Immature natural killer cell (primary cell): ENCODE data around the gene RNPEPL1. TPM values are rescaled to one million over a fixed set of nuclear protein-coding genes. Genes with fewer than 3 reads are reported as not detected.

Experiments
- DNase-seq, 3 donors: peaks; one replicate each; pipeline ENCODE4 v3.0.0; 2022; ENCODE audit warnings: mixed read lengths in 1 of 3
- H3K27ac Mint-ChIP-seq, 6 donors: one replicate each; pipeline ENCODE4 v1.8.0; 2020; ENCODE audit warnings: mixed read lengths in 6 of 6, mild to moderate bottlenecking in 5 of 6, inconsistent platforms in 4 of 6, moderate library complexity in 3 of 6
- H3K27me3 Mint-ChIP-seq, 3 donors: one replicate each; pipeline ENCODE4 v1.8.0; 2020 to 2021; ENCODE audit warnings: low read depth in 3 of 3, mild to moderate bottlenecking in 3 of 3, mixed read lengths in 3 of 3, moderate library complexity in 3 of 3, inconsistent platforms in 1 of 3
- H3K36me3 Mint-ChIP-seq, 3 donors: one replicate each; pipeline ENCODE4 v1.8.0; 2020; ENCODE audit warnings: mixed read lengths in 3 of 3, inconsistent platforms in 2 of 3, mild to moderate bottlenecking in 2 of 3
- H3K4me1 Mint-ChIP-seq, 2 donors: one replicate each; pipeline ENCODE4 v1.8.0; 2020; ENCODE audit warnings: inconsistent platforms in 2 of 2, mild to moderate bottlenecking in 2 of 2, mixed read lengths in 2 of 2, moderate library complexity in 1 of 2
- H3K4me3 Mint-ChIP-seq, 5 donors: one replicate each; pipeline ENCODE4 v1.8.0; 2020; ENCODE audit warnings: mild to moderate bottlenecking in 5 of 5, mixed read lengths in 5 of 5, inconsistent platforms in 3 of 5, moderate library complexity in 3 of 5
- H3K9me3 Mint-ChIP-seq, 6 donors: one replicate each; pipeline ENCODE4 v1.8.0; 2020; ENCODE audit warnings: mild to moderate bottlenecking in 6 of 6, mixed read lengths in 6 of 6, inconsistent platforms in 4 of 6, moderate library complexity in 3 of 6
- polyA plus RNA-seq, 3 donors: library from polyadenylated mRNA; unstranded; fragments of 300-500 nt; fragmentation: Illumina TruSeq; gene quantifications; one replicate each; pipeline ENCODE4 v1.2.3, GENCODE V29; 2021

RNPEPL1 gene
- polyA plus RNA-seq, 3 donors from 2014 or later = 46.5 to 51.4 (median 49.9) TPM

GRCh38 chr2:240589850-240590525 is 21.7 kb downstream of the RNPEPL1 start:
- Mint-ChIP-seq H3K4me3 (no peak overlapping the region), H3K36me3 (peaks cover 0 to 7% (median 6%) of the 10 kb centered on the region in 3 donors), H3K4me1 (peaks cover 38 to 42% of the 10 kb centered on the region in 2 donors), H3K27me3 (peaks cover 0 to 8% (median 0%) of the 10 kb centered on the region in 3 donors), H3K9me3 (no peaks in the 10 kb centered on the region), H3K27ac (no peak overlapping the region)
- no peak for DNase-seq

- H3K27ac Mint-ChIP-seq = no peak overlapping the region
- no peaks in the 10 kb centered on the region for H3K9me3 Mint-ChIP-seq
- H3K36me3 Mint-ChIP-seq = peaks cover 0 to 7% (median 6%) of the 10 kb centered on the region in 3 donors
- H3K27me3 Mint-ChIP-seq = peaks cover 0 to 8% (median 0%) of the 10 kb centered on the region in 3 donors
- DNase-seq = no peak
- peaks cover 32 to 35% of the 10 kb centered on the region in 2 donors for H3K4me1 Mint-ChIP-seq
- H3K4me3 Mint-ChIP-seq = no peak overlapping the region
These were observed 22.4 kb downstream of the RNPEPL1 start for GRCh38 chr2:240590681-240591111.

- H3K4me3 Mint-ChIP-seq = no peak overlapping the region
These were observed 22.9 kb downstream of the RNPEPL1 start for GRCh38 chr2:240591226-240591625.

GRCh38 chr2:240591784-240592183 is 23.5 kb downstream of the RNPEPL1 start:
- Mint-ChIP-seq H3K4me3 (no peak overlapping the region), H3K27me3 (peaks cover 0 to 3% (median 0%) of the 10 kb centered on the region in 3 donors), H3K9me3 (no peaks in the 10 kb centered on the region), H3K4me1 (peaks cover 27 to 31% of the 10 kb centered on the region in 2 donors), H3K27ac (no peak overlapping the region), H3K36me3 (peaks cover 0 to 7% (median 6%) of the 10 kb centered on the region in 3 donors)
- DNase-seq = no peak

More at GRCh38 chr2:240591226-240591625, 22.9 kb downstream of the RNPEPL1 start:
- DNase-seq = no peak
- peaks cover 0 to 6% (median 0%) of the 10 kb centered on the region in 3 donors for H3K27me3 Mint-ChIP-seq
- H3K4me1 Mint-ChIP-seq = peaks cover 27 to 31% of the 10 kb centered on the region in 2 donors
- H3K36me3 Mint-ChIP-seq = peaks cover 0 to 7% (median 6%) of the 10 kb centered on the region in 3 donors
- H3K27ac Mint-ChIP-seq = no peak overlapping the region
- no peaks in the 10 kb centered on the region for H3K9me3 Mint-ChIP-seq

GRCh38 chr2:240593026-240593702 is 24.9 kb downstream of the RNPEPL1 start:
- Mint-ChIP-seq H3K4me1 (peaks cover 15 to 19% of the 10 kb centered on the region in 2 donors), H3K4me3 (no peak overlapping the region), H3K36me3 (peaks cover 0 to 7% (median 6%) of the 10 kb centered on the region in 3 donors), H3K27ac (no peak overlapping the region), H3K27me3 (no peaks in the 10 kb centered on the region), H3K9me3 (no peaks in the 10 kb centered on the region)
- DNase-seq = no peak

- Mint-ChIP-seq H3K4me1 (peaks cover 8 to 12% of the 10 kb centered on the region in 2 donors), H3K9me3 (no peaks in the 10 kb centered on the region), H3K4me3 (no peak overlapping the region), H3K36me3 (peaks cover 0 to 3% (median 1%) of the 10 kb centered on the region in 3 donors), H3K27ac (no peak overlapping the region), H3K27me3 (no peaks in the 10 kb centered on the region)
- DNase-seq = no peak
These were observed 25.6 kb downstream of the RNPEPL1 start for GRCh38 chr2:240593703-240594451.

- Mint-ChIP-seq H3K27me3 (no peaks in the 10 kb centered on the region), H3K27ac (no peak overlapping the region), H3K36me3 (no peaks in the 10 kb centered on the region), H3K4me1 (peaks cover 3 to 7% of the 10 kb centered on the region in 2 donors), H3K4me3 (no peak overlapping the region), H3K9me3 (no peaks in the 10 kb centered on the region)
- no peak for DNase-seq
These were observed 26.5 kb downstream of the RNPEPL1 start for GRCh38 chr2:240594511-240595380.

- H3K27me3 Mint-ChIP-seq = peaks cover 0 to 1% (median 0%) of the 10 kb centered on the region in 3 donors
- H3K9me3 Mint-ChIP-seq = no peaks in the 10 kb centered on the region
- no peak overlapping the region for H3K27ac Mint-ChIP-seq
- peaks cover 3 to 7% of the 10 kb centered on the region in 2 donors for H3K4me1 Mint-ChIP-seq
- DNase-seq = peak; percentile 33 to 44 (median 38)
- H3K36me3 Mint-ChIP-seq = no peaks in the 10 kb centered on the region
- no peak overlapping the region for H3K4me3 Mint-ChIP-seq
These were observed 27.2 kb downstream of the RNPEPL1 start for GRCh38 chr2:240595381-240596079.

- Mint-ChIP-seq H3K4me1 (peaks cover 1 to 4% of the 10 kb centered on the region in 2 donors), H3K4me3 (no peak overlapping the region), H3K36me3 (no peaks in the 10 kb centered on the region), H3K9me3 (no peaks in the 10 kb centered on the region), H3K27ac (no peak overlapping the region), H3K27me3 (peaks cover 0 to 1% (median 0%) of the 10 kb centered on the region in 3 donors)
- DNase-seq = no peak
These were observed 27.8 kb downstream of the RNPEPL1 start for GRCh38 chr2:240596080-240596460.

- Mint-ChIP-seq H3K9me3 (no peaks in the 10 kb centered on the region), H3K36me3 (no peaks in the 10 kb centered on the region), H3K4me1 (no peaks in the 10 kb centered on the region), H3K4me3 (no peak overlapping the region), H3K27ac (no peak overlapping the region), H3K27me3 (peaks cover 0 to 1% (median 0%) of the 10 kb centered on the region in 3 donors)
- DNase-seq = no peak
These were observed 28.2 kb downstream of the RNPEPL1 start for GRCh38 chr2:240596491-240596931.

GRCh38 chr2:240597054-240597418 is 28.8 kb downstream of the RNPEPL1 start:
- H3K27me3 Mint-ChIP-seq = peaks cover 0 to 1% (median 0%) of the 10 kb centered on the region in 3 donors
- no peak for DNase-seq
- no peaks in the 10 kb centered on the region for H3K4me1 Mint-ChIP-seq
- H3K36me3 Mint-ChIP-seq = no peaks in the 10 kb centered on the region
- H3K27ac Mint-ChIP-seq = no peak overlapping the region
- no peaks in the 10 kb centered on the region for H3K9me3 Mint-ChIP-seq
- no peak overlapping the region for H3K4me3 Mint-ChIP-seq

- Mint-ChIP-seq H3K4me3 (no peak overlapping the region), H3K27me3 (peaks cover 0 to 1% (median 0%) of the 10 kb centered on the region in 3 donors), H3K4me1 (no peaks in the 10 kb centered on the region), H3K9me3 (no peaks in the 10 kb centered on the region), H3K27ac (no peak overlapping the region), H3K36me3 (no peaks in the 10 kb centered on the region)
- DNase-seq = no peak
These were observed 29.3 kb downstream of the RNPEPL1 start for GRCh38 chr2:240597419-240598181.
